22Rv1 (cell line): ENCODE measurements around the gene DTX1.

ENCODE experiments used
- ZFX ChIP-seq: fragments of 450-650 bp; IDR thresholded peaks from 2 replicates; pipeline ENCODE4 v1.6.1; 2017; ENCODE audit warnings: antibody characterized with exemption, borderline replicate concordance
- TF ChIP-seq, protein P1 (sequence below): fragments of 450-650 bp; IDR thresholded peaks from 2 replicates; pipeline ENCODE4 v1.5.1; 2017; ENCODE audit warnings: mild to moderate bottlenecking

DNA sequence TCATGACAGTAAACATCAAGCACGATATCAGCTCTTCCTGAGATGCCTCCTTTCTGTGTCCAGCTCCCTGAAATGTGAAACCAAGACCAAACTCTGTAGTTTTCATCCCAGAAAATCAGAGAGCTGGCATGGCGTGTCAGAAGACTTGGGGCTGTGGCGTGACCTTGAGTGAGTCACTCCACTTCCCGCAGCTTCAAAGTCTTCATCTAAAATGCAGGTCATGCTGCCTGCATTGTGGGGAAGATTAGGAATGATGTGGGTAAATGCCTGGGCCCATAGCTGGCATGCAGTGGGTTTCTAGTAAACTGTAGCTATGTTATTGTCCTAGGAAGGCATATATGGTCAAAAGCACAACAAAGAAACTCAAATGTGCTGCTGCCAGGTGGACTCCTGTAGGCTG, 49.4 kb upstream of the DTX1 start:
- TF ChIP-seq, protein P1, sequence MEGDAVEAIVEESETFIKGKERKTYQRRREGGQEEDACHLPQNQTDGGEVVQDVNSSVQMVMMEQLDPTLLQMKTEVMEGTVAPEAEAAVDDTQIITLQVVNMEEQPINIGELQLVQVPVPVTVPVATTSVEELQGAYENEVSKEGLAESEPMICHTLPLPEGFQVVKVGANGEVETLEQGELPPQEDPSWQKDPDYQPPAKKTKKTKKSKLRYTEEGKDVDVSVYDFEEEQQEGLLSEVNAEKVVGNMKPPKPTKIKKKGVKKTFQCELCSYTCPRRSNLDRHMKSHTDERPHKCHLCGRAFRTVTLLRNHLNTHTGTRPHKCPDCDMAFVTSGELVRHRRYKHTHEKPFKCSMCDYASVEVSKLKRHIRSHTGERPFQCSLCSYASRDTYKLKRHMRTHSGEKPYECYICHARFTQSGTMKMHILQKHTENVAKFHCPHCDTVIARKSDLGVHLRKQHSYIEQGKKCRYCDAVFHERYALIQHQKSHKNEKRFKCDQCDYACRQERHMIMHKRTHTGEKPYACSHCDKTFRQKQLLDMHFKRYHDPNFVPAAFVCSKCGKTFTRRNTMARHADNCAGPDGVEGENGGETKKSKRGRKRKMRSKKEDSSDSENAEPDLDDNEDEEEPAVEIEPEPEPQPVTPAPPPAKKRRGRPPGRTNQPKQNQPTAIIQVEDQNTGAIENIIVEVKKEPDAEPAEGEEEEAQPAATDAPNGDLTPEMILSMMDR, result no peak
- TF ChIP-seq ZFX, result no peak
